ENCODE measurements around the gene GASK1B. TPM values are rescaled to one million over a fixed set of nuclear protein-coding genes. Genes with fewer than 3 reads are reported as not detected.

Gene GASK1B
- 18.2 and 23.6 TPM in 2 replicates for total RNA-seq
- 17.4 and 51.6 TPM in 2 replicates for polyA plus RNA-seq
- polyA plus RNA-seq (2012), result 11.4 and 29.7 TPM in 2 replicates
- polyA minus RNA-seq (ENCODE audit: low replicate concordance), result 5.2 and 16.7 TPM in 2 replicates

DNA sequence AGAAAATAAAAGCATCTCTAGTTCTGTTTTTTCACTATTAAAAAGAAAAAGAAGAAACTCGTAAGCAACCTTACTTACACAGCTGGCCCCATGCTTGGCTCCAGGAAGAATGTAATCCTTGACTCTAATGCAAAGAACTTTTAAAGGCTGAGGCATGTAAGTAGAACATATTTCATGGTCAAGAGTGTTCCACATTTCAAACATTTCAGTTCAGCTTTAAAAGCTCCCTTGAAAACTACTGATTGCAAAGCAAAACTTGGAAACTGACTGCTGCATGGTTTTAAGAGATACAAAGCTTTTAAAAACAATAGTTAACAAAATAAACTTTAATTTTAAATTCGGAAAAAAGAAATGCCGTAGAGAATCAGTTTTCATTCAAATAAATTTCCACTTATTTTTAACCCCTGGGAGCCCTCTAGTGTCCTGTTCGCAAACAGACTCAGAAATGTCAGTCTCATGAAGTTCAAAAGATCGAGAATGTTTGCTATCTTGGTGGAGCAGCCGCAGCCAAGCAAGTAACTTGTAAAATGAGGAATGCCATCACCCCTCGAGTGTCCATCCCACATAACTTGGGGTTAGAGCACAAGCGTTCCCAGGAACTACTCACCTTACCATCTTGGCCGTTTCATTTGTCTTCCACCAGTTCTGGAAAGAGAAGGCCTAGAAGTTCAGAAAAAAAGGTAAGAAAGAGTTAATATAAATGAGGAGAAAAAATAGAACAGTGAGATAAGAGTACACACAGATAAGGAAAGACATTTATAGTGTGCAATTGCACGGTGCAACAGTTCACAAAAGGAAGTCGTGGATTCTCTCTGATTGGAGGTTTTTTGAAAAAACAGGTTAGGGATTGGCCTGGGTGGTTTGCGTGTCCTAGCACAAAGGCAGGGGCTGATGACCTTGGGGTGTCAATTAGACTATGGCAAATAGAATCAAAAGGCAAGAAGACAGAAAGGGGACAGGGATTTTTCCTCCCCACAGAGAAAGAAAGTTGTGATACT lies at the start of gene GASK1B:
TSS of gene GASK1B (minus strand) at position 765 of the 998 bp plus-strand sequence. CDS start 1,650 bp downstream, outside the sequence.
- TF ChIP-seq, protein P1, sequence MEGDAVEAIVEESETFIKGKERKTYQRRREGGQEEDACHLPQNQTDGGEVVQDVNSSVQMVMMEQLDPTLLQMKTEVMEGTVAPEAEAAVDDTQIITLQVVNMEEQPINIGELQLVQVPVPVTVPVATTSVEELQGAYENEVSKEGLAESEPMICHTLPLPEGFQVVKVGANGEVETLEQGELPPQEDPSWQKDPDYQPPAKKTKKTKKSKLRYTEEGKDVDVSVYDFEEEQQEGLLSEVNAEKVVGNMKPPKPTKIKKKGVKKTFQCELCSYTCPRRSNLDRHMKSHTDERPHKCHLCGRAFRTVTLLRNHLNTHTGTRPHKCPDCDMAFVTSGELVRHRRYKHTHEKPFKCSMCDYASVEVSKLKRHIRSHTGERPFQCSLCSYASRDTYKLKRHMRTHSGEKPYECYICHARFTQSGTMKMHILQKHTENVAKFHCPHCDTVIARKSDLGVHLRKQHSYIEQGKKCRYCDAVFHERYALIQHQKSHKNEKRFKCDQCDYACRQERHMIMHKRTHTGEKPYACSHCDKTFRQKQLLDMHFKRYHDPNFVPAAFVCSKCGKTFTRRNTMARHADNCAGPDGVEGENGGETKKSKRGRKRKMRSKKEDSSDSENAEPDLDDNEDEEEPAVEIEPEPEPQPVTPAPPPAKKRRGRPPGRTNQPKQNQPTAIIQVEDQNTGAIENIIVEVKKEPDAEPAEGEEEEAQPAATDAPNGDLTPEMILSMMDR (conservative IDR thresholded peaks at IDR 0.05 in 1 of 2, IDR thresholded peaks at IDR 0.05 in 1 of 2; ENCODE audit: low read depth in 1 of 2, low read length in 2 of 2), result peak; percentile 73
- no peak for TF ChIP-seq EZH2 (IDR thresholded peaks at IDR 0.05; ENCODE audit: low read length, missing control alignments)
- H3K36me3 ChIP-seq (ENCODE audit: control insufficient read depth, insufficient read depth, low read length), result no peaks in the 10 kb centered on the region
- H3K4me1 ChIP-seq (ENCODE audit: control insufficient read depth, extremely low read depth, insufficient read depth, low read length), result peaks cover 4% of the 10 kb centered on the region
- no peaks in the 10 kb centered on the region for H3K9me3 ChIP-seq (ENCODE audit: control insufficient read depth, insufficient read depth, low read depth, low read length)
- H3K4me2 ChIP-seq (ENCODE audit: extremely low read depth, insufficient read depth, low read length), result peak within 1 kb of the TSS; percentile 77
- no peaks in the 10 kb centered on the region for H3K27me3 ChIP-seq (ENCODE audit: control insufficient read depth, insufficient read depth, low read length)
- no peaks in the 10 kb centered on the region for H4K20me1 ChIP-seq (ENCODE audit: control insufficient read depth, extremely low read depth, insufficient read depth, low read length)
- H3K4me3 ChIP-seq (replicated peaks in 1 of 4; ENCODE audit: control extremely low read depth in 1 of 4, insufficient read depth in 1 of 4, low read depth in 3 of 4, low read length in 4 of 4), result peak within 1 kb of the TSS; percentile 37 to 70 (median 56)
- no peak within 1 kb of the TSS for H3K9ac ChIP-seq (ENCODE audit: insufficient read depth, low read length)
- no peaks in the 10 kb centered on the region for H3K79me2 ChIP-seq (ENCODE audit: control insufficient read depth, insufficient read depth, low read length)
- no peak within 1 kb of the TSS for H3K27ac ChIP-seq (ENCODE audit: insufficient read depth, low read length)
- DNase-seq (ENCODE audit: low read depth in 2 of 2), result peak; percentile 81 to 86
- peak within 1 kb of the TSS; percentile 52 for H2AFZ ChIP-seq (ENCODE audit: low read length)

DNA sequence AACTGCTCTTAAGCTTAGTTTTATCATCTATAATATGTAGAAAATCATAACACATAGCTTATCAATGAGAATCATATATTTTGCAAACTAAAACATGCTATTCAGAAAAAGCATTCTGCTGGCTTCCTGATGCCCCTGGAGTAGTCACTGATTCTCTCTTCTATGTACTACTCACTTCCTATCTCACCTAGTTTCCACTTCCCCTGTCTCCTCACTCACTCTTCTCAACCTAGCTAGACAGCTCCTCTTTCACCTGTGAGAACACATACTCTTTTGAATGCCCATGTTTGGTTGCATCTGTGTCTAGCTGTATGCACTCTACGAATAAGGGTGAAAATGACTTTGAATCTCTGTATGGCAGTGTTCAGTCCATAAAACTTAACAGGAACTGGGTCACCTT lies 46.8 kb upstream of the GASK1B start:
- no peaks in the 10 kb centered on the region for H3K27me3 ChIP-seq (ENCODE audit: control insufficient read depth, insufficient read depth, low read length)
- no peak overlapping the region for H2AFZ ChIP-seq (ENCODE audit: low read length)
- TF ChIP-seq, protein P1 (conservative IDR thresholded peaks at IDR 0.05 in 1 of 2, IDR thresholded peaks at IDR 0.05 in 1 of 2; ENCODE audit: low read depth in 1 of 2, low read length in 2 of 2), result no peak
- TF ChIP-seq EZH2 (IDR thresholded peaks at IDR 0.05; ENCODE audit: low read length, missing control alignments), result no peak
- no peaks in the 10 kb centered on the region for H3K9me3 ChIP-seq (ENCODE audit: control insufficient read depth, insufficient read depth, low read depth, low read length)
- H3K79me2 ChIP-seq (ENCODE audit: control insufficient read depth, insufficient read depth, low read length), result no peaks in the 10 kb centered on the region
- H3K4me1 ChIP-seq (ENCODE audit: control insufficient read depth, extremely low read depth, insufficient read depth, low read length), result no peaks in the 10 kb centered on the region
- no peak overlapping the region for H3K4me2 ChIP-seq (ENCODE audit: extremely low read depth, insufficient read depth, low read length)
- H4K20me1 ChIP-seq (ENCODE audit: control insufficient read depth, extremely low read depth, insufficient read depth, low read length), result no peaks in the 10 kb centered on the region
- no peak overlapping the region for H3K9ac ChIP-seq (ENCODE audit: insufficient read depth, low read length)
- no peaks in the 10 kb centered on the region for H3K36me3 ChIP-seq (ENCODE audit: control insufficient read depth, insufficient read depth, low read length)
- no peak overlapping the region for H3K27ac ChIP-seq (ENCODE audit: insufficient read depth, low read length)
- no peak for DNase-seq (ENCODE audit: low read depth in 2 of 2)
- H3K4me3 ChIP-seq (replicated peaks in 1 of 4; ENCODE audit: control extremely low read depth in 1 of 4, insufficient read depth in 1 of 4, low read depth in 3 of 4, low read length in 4 of 4), result no peak overlapping the region

DNA sequence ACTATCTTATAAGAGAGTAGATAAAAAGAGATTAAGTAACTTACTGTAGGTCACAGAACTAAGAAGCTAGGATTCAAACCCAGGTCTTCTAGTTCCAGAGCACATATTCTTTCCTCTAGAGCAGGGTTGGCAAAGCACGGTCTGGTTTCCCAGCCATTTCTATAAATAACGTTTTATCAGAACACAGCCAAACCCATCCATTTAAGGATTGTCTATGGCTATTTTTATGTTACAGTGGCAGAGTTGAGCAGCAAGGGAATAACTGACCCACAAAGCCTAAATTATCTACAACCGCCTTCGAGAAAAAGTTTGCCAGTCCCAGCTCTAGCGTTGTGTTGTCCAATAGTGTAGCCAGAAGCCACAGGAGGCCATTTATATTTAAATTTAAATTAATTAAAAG lies 44.9 kb upstream of the GASK1B start:
- H3K4me2 ChIP-seq (ENCODE audit: extremely low read depth, insufficient read depth, low read length), result no peak overlapping the region
- no peak for DNase-seq (ENCODE audit: low read depth in 2 of 2)
- H3K79me2 ChIP-seq (ENCODE audit: control insufficient read depth, insufficient read depth, low read length), result no peaks in the 10 kb centered on the region
- H3K4me1 ChIP-seq (ENCODE audit: control insufficient read depth, extremely low read depth, insufficient read depth, low read length), result no peaks in the 10 kb centered on the region
- no peak overlapping the region for H2AFZ ChIP-seq (ENCODE audit: low read length)
- no peak overlapping the region for H3K27ac ChIP-seq (ENCODE audit: insufficient read depth, low read length)
- H3K9ac ChIP-seq (ENCODE audit: insufficient read depth, low read length), result no peak overlapping the region
- no peaks in the 10 kb centered on the region for H3K36me3 ChIP-seq (ENCODE audit: control insufficient read depth, insufficient read depth, low read length)
- H4K20me1 ChIP-seq (ENCODE audit: control insufficient read depth, extremely low read depth, insufficient read depth, low read length), result no peaks in the 10 kb centered on the region
- no peaks in the 10 kb centered on the region for H3K27me3 ChIP-seq (ENCODE audit: control insufficient read depth, insufficient read depth, low read length)
- no peaks in the 10 kb centered on the region for H3K9me3 ChIP-seq (ENCODE audit: control insufficient read depth, insufficient read depth, low read depth, low read length)
- TF ChIP-seq EZH2 (IDR thresholded peaks at IDR 0.05; ENCODE audit: low read length, missing control alignments), result no peak
- TF ChIP-seq, protein P1 (conservative IDR thresholded peaks at IDR 0.05 in 1 of 2, IDR thresholded peaks at IDR 0.05 in 1 of 2; ENCODE audit: low read depth in 1 of 2, low read length in 2 of 2), result no peak
- H3K4me3 ChIP-seq (replicated peaks in 1 of 4; ENCODE audit: control extremely low read depth in 1 of 4, insufficient read depth in 1 of 4, low read depth in 3 of 4, low read length in 4 of 4), result no peak overlapping the region
